HL-60 (cell line): ENCODE measurements around the gene TSPEAR.

Experiments used
- DNase-seq, 2 experiments: peaks; one replicate each; pipeline ENCODE4 v3.0.0-alpha.2; 2010 to 2020; ENCODE audit warnings: low read depth in 1 of 2, low spot score in 1 of 2
- H3K27ac ChIP-seq: fragments of 250-450 bp; sonication (Bioruptor Pico); replicated peaks from 2 replicates; pipeline ENCODE4 v1.5.1; 2020; ENCODE audit warnings: mild to moderate bottlenecking, moderate library complexity
- H3K27me3 ChIP-seq: fragments of 250-450 bp; sonication (Bioruptor Pico); 2 replicates; pipeline ENCODE4 v1.5.1; 2021; ENCODE audit warnings: mild to moderate bottlenecking, moderate library complexity; ENCODE audit not compliant: insufficient read depth, poor library complexity, severe bottlenecking
- H3K4me3 ChIP-seq: replicated peaks from 2 replicates; pipeline ENCODE4 v1.5.1; 2011; ENCODE audit warnings: mild to moderate bottlenecking, control low read depth, low read length; ENCODE audit not compliant: insufficient read depth
- CTCF ChIP-seq: IDR thresholded peaks from one replicate; pipeline ENCODE4 v1.5.1; 2011; ENCODE audit warnings: low read length, control low read depth, inconsistent platforms; ENCODE audit not compliant: insufficient read depth
- GABPA ChIP-seq: IDR thresholded peaks from 2 replicates; pipeline ENCODE4 v1.6.1; 2012; ENCODE audit warnings: low read depth
- POLR2AphosphoS5 ChIP-seq: IDR thresholded peaks from 2 replicates; pipeline ENCODE4 v1.6.1; 2012; ENCODE audit warnings: low read depth
- REST ChIP-seq: IDR thresholded peaks from 2 replicates; pipeline ENCODE4 v1.6.1; 2012; ENCODE audit warnings: low read depth; ENCODE audit not compliant: insufficient replicate concordance
- SPI1 ChIP-seq: IDR thresholded peaks from 2 replicates; pipeline ENCODE4 v1.6.1; 2012; ENCODE audit warnings: low read depth, mild to moderate bottlenecking, borderline replicate concordance

The TSPEAR gene

GRCh38 chr21:44516828-44517174, 194.6 kb downstream of the TSPEAR start:
- Histone ChIP-seq H3K27me3 (no peaks in the 10 kb centered on the region), H3K4me3 (no peak overlapping the region), H3K27ac (no peak overlapping the region)
- TF ChIP-seq CTCF (no peak), REST (no peak), POLR2AphosphoS5 (no peak), GABPA (no peak), SPI1 (no peak)
- DNase-seq, result no peak

- no peaks in the 10 kb centered on the region for H3K27me3 ChIP-seq
- no peak overlapping the region for H3K4me3 ChIP-seq
- no peak for DNase-seq
- no peak for TF ChIP-seq GABPA
- TF ChIP-seq POLR2AphosphoS5, result no peak
- no peak for TF ChIP-seq REST
- no peak for TF ChIP-seq CTCF
- no peak for TF ChIP-seq SPI1
- H3K27ac ChIP-seq, result no peak overlapping the region
Observed at GRCh38 chr21:44516342-44516741, 195.0 kb downstream of the TSPEAR start.

- Histone ChIP-seq H3K27ac (no peak overlapping the region), H3K4me3 (no peak overlapping the region), H3K27me3 (no peaks in the 10 kb centered on the region)
- no peak for TF ChIP-seq GABPA
- no peak for TF ChIP-seq POLR2AphosphoS5
- no peak for TF ChIP-seq SPI1
- TF ChIP-seq CTCF, result no peak
- TF ChIP-seq REST, result no peak
- DNase-seq, result no peak
Observed at GRCh38 chr21:44515359-44516165, 195.8 kb downstream of the TSPEAR start.
